ENCODE data around the gene ITSN1.

Gene ITSN1

GRCh38 chr21:33940164-33940880, 298.0 kb downstream of the ITSN1 start:
- DNase-seq = no peak

GRCh38 chr21:33940881-33941245, 298.6 kb downstream of the ITSN1 start:
- no peak for DNase-seq

GRCh38 chr21:33942426-33942825, 300.1 kb downstream of the ITSN1 start:
- DNase-seq = no peak

GRCh38 chr21:33943293-33943692, 301.0 kb downstream of the ITSN1 start:
- no peak for DNase-seq

GRCh38 chr21:33944185-33944763, 302.0 kb downstream of the ITSN1 start:
- DNase-seq = no peak

- DNase-seq = peak; percentile 43
Measured at GRCh38 chr21:33945652-33946270, 303.5 kb downstream of the ITSN1 start.

- DNase-seq = peak; percentile 93
Measured at GRCh38 chr21:33947451-33948095, 305.3 kb downstream of the ITSN1 start.

GRCh38 chr21:33948096-33948950, 306.0 kb downstream of the ITSN1 start:
- peak; percentile 94 for DNase-seq

- no peak for DNase-seq
Measured at GRCh38 chr21:33948951-33949444, 306.7 kb downstream of the ITSN1 start.
